GM12891 (cell line): Measurements from ENCODE around the gene POLDIP2.

Experiments
- DNase-seq: peaks from one replicate; pipeline ENCODE4 v3.0.0; 2011; ENCODE audit warnings: low spot score; ENCODE audit not compliant: insufficient read length
- FAIRE-seq: peaks from 2 replicates; lab custom pipeline; 2011; peaks lifted over from hg19 to GRCh38; lab: Jason Lieb, UNC
- PAX5 ChIP-seq: IDR thresholded peaks from 2 replicates; pipeline ENCODE4 v1.6.1; 2011; ENCODE audit warnings: low read length, moderate library complexity, mild to moderate bottlenecking; ENCODE audit not compliant: insufficient read depth, severe bottlenecking
- POLR2A ChIP-seq: IDR thresholded peaks from 2 replicates; pipeline ENCODE4 v1.6.1; 2011; ENCODE audit warnings: low read depth, low read length, control low read depth
- POLR2AphosphoS5 ChIP-seq: IDR thresholded peaks from 2 replicates; pipeline ENCODE4 v1.6.1; 2011; ENCODE audit warnings: low read depth, low read length, control low read depth
- POU2F2 ChIP-seq: IDR thresholded peaks from 2 replicates; pipeline ENCODE4 v1.6.1; 2011; ENCODE audit warnings: low read depth, mild to moderate bottlenecking, control low read depth, low read length, moderate library complexity
- SPI1 ChIP-seq: IDR thresholded peaks from 2 replicates; pipeline ENCODE4 v1.6.1; 2011; ENCODE audit warnings: low read depth, low read length, control low read depth
- TAF1 ChIP-seq: IDR thresholded peaks from 2 replicates; pipeline ENCODE4 v1.6.1; 2011; ENCODE audit warnings: low read depth, low read length, control low read depth

POLDIP2 gene

GRCh38 chr17:28367641-28368305, 10.4 kb upstream of the POLDIP2 start:
- DNase-seq = no peak
- no peak for TF ChIP-seq SPI1
- no peak for TF ChIP-seq TAF1
- TF ChIP-seq POLR2A = no peak; the same call in 1 of the 2 replicates
- TF ChIP-seq POLR2AphosphoS5 = no peak
- no peak for TF ChIP-seq POU2F2
- no peak for TF ChIP-seq PAX5
- no peak for FAIRE-seq

- TF ChIP-seq SPI1 (no peak), POLR2A (no peak), POU2F2 (no peak), TAF1 (no peak), PAX5 (no peak), POLR2AphosphoS5 (no peak)
- FAIRE-seq (no peak), DNase-seq (no peak)
Measured at GRCh38 chr17:28366605-28367004, 9.3 kb upstream of the POLDIP2 start.

GRCh38 chr17:28365487-28365886, 8.2 kb upstream of the POLDIP2 start:
- TF ChIP-seq SPI1 = no peak
- no peak for FAIRE-seq
- no peak for DNase-seq

- TF ChIP-seq POLR2A (no peak), POLR2AphosphoS5 (no peak), PAX5 (no peak), POU2F2 (no peak), TAF1 (no peak), SPI1 (no peak)
- DNase-seq (no peak), FAIRE-seq (no peak)
Measured at GRCh38 chr17:28364665-28365363, 7.5 kb upstream of the POLDIP2 start, which contains the start of gene SEBOX. Gene SEBOX (minus strand): TSS chr17:28365199. CDS start chr17:28365151, 48 bp downstream.

- DNase-seq (no peak), FAIRE-seq (no peak)
- no peak for TF ChIP-seq SPI1
- TF ChIP-seq POLR2AphosphoS5 = no peak
- no peak for TF ChIP-seq POLR2A
- no peak for TF ChIP-seq POU2F2
- no peak for TF ChIP-seq PAX5
- no peak for TF ChIP-seq TAF1
Measured at GRCh38 chr17:28363776-28364650, 6.7 kb upstream of the POLDIP2 start.

GRCh38 chr17:28363186-28363585, 5.9 kb upstream of the POLDIP2 start:
- FAIRE-seq = no peak
- no peak for DNase-seq
- TF ChIP-seq POLR2AphosphoS5 (no peak), SPI1 (no peak), PAX5 (no peak), TAF1 (no peak), POU2F2 (no peak), POLR2A (no peak)

- DNase-seq = no peak
- no peak for FAIRE-seq
- TF ChIP-seq SPI1 (no peak), POLR2AphosphoS5 (no peak), POLR2A (no peak), TAF1 (no peak), PAX5 (no peak), POU2F2 (no peak)
Measured at GRCh38 chr17:28357901-28358197, 522 bp upstream of the POLDIP2 start.

GRCh38 chr17:28350271-28350670, 7.1 kb downstream of the POLDIP2 start:
- no peak for TF ChIP-seq POLR2AphosphoS5
- TF ChIP-seq SPI1 = no peak
- TF ChIP-seq POU2F2 = no peak
- TF ChIP-seq TAF1 = no peak
- TF ChIP-seq POLR2A = no peak
- no peak for TF ChIP-seq PAX5
- DNase-seq = no peak
- FAIRE-seq = no peak

GRCh38 chr17:28348979-28349378, 8.3 kb downstream of the POLDIP2 start:
- no peak for DNase-seq
- FAIRE-seq = no peak
- TF ChIP-seq POU2F2 = no peak
- no peak for TF ChIP-seq POLR2AphosphoS5
- no peak for TF ChIP-seq PAX5

GRCh38 chr17:28347261-28347891, 10.0 kb downstream of the POLDIP2 start:
- DNase-seq (no peak), FAIRE-seq (no peak)
- 0 out of 2 replicates have a peak, but pooled peaks have one; percentile 35 for TF ChIP-seq POLR2AphosphoS5
- TF ChIP-seq POU2F2 = no peak
